Limb (tissue), 2 donors: ENCODE results near the gene CFAP77.

Experiments
- DNase-seq, 2 donors: peaks; one replicate each; pipeline ENCODE4 v3.0.0-alpha.2; 2016; ENCODE audit errors: extremely low spot score in 2 of 2

CFAP77 gene

GRCh38 chr9:132408521-132408920 lies 1.5 kb upstream of the CFAP77 start:
- DNase-seq: no peak

GRCh38 chr9:132410642-132411041 lies 631 bp downstream of the CFAP77 start:
- DNase-seq: no peak

- DNase-seq: peak in 1 of 2 donors; percentile 64
Measured at GRCh38 chr9:132411091-132411508, 1.1 kb downstream of the CFAP77 start.

GRCh38 chr9:132412089-132412488 lies 2.1 kb downstream of the CFAP77 start:
- DNase-seq: no peak

GRCh38 chr9:132413926-132414325 lies 3.9 kb downstream of the CFAP77 start:
- no peak for DNase-seq

- no peak for DNase-seq
Measured at GRCh38 chr9:132414731-132415130, 4.7 kb downstream of the CFAP77 start.

- DNase-seq: no peak
Measured at GRCh38 chr9:132415181-132415580, 5.2 kb downstream of the CFAP77 start.

GRCh38 chr9:132418726-132419363 lies 8.8 kb downstream of the CFAP77 start:
- DNase-seq: no peak

- no peak for DNase-seq
Measured at GRCh38 chr9:132422574-132422973, 12.6 kb downstream of the CFAP77 start.

GRCh38 chr9:132423503-132423902 lies 13.5 kb downstream of the CFAP77 start:
- no peak for DNase-seq

GRCh38 chr9:132424857-132425674 lies 15.1 kb downstream of the CFAP77 start:
- DNase-seq: no peak

- no peak for DNase-seq
Measured at GRCh38 chr9:132425675-132426062, 15.7 kb downstream of the CFAP77 start.

- no peak for DNase-seq
Measured at GRCh38 chr9:132426639-132427414, 16.8 kb downstream of the CFAP77 start.

GRCh38 chr9:132430998-132431397 lies 21.0 kb downstream of the CFAP77 start:
- no peak for DNase-seq

GRCh38 chr9:132434881-132435280 lies 24.9 kb downstream of the CFAP77 start:
- no peak for DNase-seq

- DNase-seq: no peak
Measured at GRCh38 chr9:132439153-132439552, 29.1 kb downstream of the CFAP77 start.

- DNase-seq: no peak
Measured at GRCh38 chr9:132440735-132441134, 30.7 kb downstream of the CFAP77 start.

GRCh38 chr9:132441404-132441803 lies 31.4 kb downstream of the CFAP77 start:
- no peak for DNase-seq

GRCh38 chr9:132443951-132444607 lies 34.1 kb downstream of the CFAP77 start:
- DNase-seq: no peak

GRCh38 chr9:132446887-132447286 lies 36.9 kb downstream of the CFAP77 start:
- DNase-seq: no peak

- DNase-seq: no peak
Measured at GRCh38 chr9:132447346-132447745, 37.3 kb downstream of the CFAP77 start.

GRCh38 chr9:132447902-132448301 lies 37.9 kb downstream of the CFAP77 start:
- DNase-seq: no peak
